HG03378 (cell line): ENCODE results near the gene E4F1.
A peak's percentile ranks its signal among the peaks of the same experiment; 100 is the strongest.
"Not testable (repeated sequence)": the region's sequence is repeated elsewhere in the genome, so short reads cannot be mapped to it uniquely, and the experiment has no call there.

ENCODE experiments used
- ATAC-seq: cut with Tn5 transposase; IDR thresholded peaks from one replicate; pipeline ENCODE4 v1.9.1; 2021; ENCODE audit warnings: mild to moderate bottlenecking, moderate library complexity; ENCODE audit not compliant: unreplicated experiment

E4F1 gene

GRCh38 chr16:2242598-2242997 is 19.2 kb downstream of the E4F1 start:
- no peak for ATAC-seq

- no peak for ATAC-seq
These were observed 19.7 kb downstream of the E4F1 start for GRCh38 chr16:2243031-2243528.

GRCh38 chr16:2243781-2244180 is 20.4 kb downstream of the E4F1 start:
- no peak for ATAC-seq

- no peak for ATAC-seq
These were observed 20.9 kb downstream of the E4F1 start for GRCh38 chr16:2244301-2244700.

GRCh38 chr16:2244926-2245795 is 21.8 kb downstream of the E4F1 start:
- ATAC-seq = no peak

- no peak for ATAC-seq
These were observed 23.0 kb downstream of the E4F1 start for GRCh38 chr16:2246301-2246885.

GRCh38 chr16:2250652-2251295 is 27.4 kb downstream of the E4F1 start:
- peak; percentile 5 for ATAC-seq

- peak; percentile 63 for ATAC-seq
These were observed 28.1 kb downstream of the E4F1 start, which contains the start of gene ECI1 for GRCh38 chr16:2251296-2252111. ECI1 (minus strand) TSS chr16:2251587; CDS start chr16:2251566, 21 bp downstream.

GRCh38 chr16:2252806-2253148 is 29.4 kb downstream of the E4F1 start:
- no peak for ATAC-seq

- ATAC-seq = no peak
These were observed 29.9 kb downstream of the E4F1 start for GRCh38 chr16:2253293-2253692.

GRCh38 chr16:2256531-2257140 is 33.2 kb downstream of the E4F1 start:
- ATAC-seq = no peak

GRCh38 chr16:2257726-2258125 is 34.3 kb downstream of the E4F1 start:
- no peak for ATAC-seq

- ATAC-seq = not testable (repeated sequence)
These were observed 35.1 kb downstream of the E4F1 start for GRCh38 chr16:2258530-2258929.

GRCh38 chr16:2260250-2260649 is 36.9 kb downstream of the E4F1 start:
- no peak for ATAC-seq

GRCh38 chr16:2263026-2263425 is 39.6 kb downstream of the E4F1 start:
- ATAC-seq = not testable (repeated sequence)

- not testable (repeated sequence) for ATAC-seq
These were observed 43.5 kb downstream of the E4F1 start for GRCh38 chr16:2266887-2267286.

GRCh38 chr16:2267505-2267912 is 44.1 kb downstream of the E4F1 start:
- ATAC-seq = peak; percentile 43

- peak; percentile 61 for ATAC-seq
These were observed 44.7 kb downstream of the E4F1 start, which contains the start of gene RNPS1 for GRCh38 chr16:2267913-2268666. RNPS1 (minus strand) TSS chr16:2268126; CDS start chr16:2264643, 3,483 bp downstream.

- ATAC-seq = no peak
These were observed 46.7 kb downstream of the E4F1 start for GRCh38 chr16:2270070-2270462.
